NCI-H345 (cell line): Measurements from ENCODE around the gene GPS1.

Experiments
- DNase-seq: peaks from one replicate; lab custom pipeline; 2025; lab: John Stamatoyannopoulos, UW

The GPS1 gene

GRCh38 chr17:82090549-82091263 lies 39.0 kb downstream of the GPS1 start:
- no peak for DNase-seq

DNA sequence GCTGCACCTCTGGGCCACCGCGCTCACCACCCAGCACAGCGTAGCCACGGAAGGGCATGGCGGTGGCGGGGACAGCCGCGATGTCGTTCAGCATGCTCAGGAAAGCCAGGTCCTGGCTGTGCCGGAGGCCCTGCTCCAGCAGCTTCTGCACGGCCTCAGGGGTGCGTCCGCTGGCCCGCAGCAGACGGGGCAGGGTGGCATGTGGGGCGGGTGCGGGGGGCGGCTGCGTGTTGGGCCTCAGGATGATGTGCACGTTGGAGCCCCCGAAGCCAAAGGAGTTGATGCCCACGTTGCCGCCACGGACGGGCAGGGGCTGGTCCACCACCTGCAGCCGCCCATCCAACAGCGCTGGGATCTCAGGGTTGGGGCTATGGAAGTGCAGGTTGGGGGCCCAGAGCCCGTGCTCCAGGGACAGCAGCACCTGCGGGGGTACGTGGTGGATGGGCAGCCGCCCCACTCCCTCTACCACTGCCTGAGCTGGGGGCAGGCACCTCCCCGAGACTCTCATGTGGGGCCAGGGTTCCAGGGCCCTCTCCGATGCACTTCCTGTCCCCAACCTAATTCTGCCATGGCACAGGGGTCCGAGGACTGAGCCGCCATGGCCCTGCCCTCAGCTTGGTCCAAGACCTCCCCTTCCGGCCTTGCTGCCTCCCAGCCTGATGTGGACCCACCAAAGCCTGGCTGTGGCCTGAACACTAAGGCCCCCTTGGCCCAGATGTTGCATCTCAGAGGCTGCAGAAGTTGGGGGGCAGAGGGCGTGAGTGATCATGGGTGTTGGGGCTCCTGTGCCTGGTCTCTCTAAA lies 39.8 kb downstream of the GPS1 start:
- no peak for DNase-seq

GRCh38 chr17:82092094-82092586 lies 40.4 kb downstream of the GPS1 start:
- DNase-seq, result no peak

DNA sequence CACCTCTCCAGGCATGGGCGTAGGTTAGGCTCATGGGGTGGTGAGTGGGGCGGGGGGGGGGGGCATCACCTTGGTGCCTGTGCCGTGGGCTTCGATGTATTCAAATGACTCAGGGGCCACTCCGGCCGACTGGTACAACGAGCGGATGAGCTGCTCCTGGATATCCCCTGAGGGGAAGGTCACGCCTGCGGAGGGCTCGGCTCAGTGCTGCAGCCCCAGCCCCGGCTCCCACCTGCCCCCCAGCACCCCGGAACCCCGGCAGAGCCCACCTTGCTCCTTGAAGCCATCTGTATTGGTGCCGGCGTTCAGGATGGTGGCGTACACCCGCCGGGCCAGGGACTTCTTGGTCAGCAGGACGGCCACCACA lies 40.9 kb downstream of the GPS1 start:
- no peak for DNase-seq

GRCh38 chr17:82092995-82093751 lies 41.5 kb downstream of the GPS1 start:
- no peak for DNase-seq

- DNase-seq, result no peak
These were observed 43.5 kb downstream of the GPS1 start for GRCh38 chr17:82094931-82095776.

GRCh38 chr17:82095777-82096708 lies 44.3 kb downstream of the GPS1 start:
- no peak for DNase-seq

DNA sequence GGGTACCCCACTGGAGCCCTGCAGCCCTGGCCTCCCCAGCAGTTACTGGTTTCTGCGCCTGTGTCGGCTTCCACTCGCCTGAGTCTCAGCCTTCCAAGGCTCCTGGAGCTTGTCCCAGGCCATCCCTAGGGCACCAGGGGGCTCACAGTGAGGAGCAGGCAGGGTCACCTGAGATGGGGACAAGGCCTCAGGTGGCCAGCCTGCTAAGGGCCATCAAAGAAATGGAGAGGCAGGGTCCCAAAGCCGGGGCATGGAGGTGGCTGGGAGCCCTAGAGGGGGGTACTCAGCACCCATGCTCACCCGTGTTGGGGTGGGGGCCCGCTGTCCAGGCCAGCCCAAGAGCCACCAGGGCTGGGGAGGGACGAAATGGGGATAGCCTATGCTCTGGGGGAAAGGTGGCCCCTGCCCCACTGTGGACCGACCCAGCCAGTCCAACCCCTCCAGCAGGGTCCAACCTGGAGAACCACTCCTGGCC lies 45.0 kb downstream of the GPS1 start:
- no peak for DNase-seq

- peak; percentile 30 for DNase-seq
These were observed 45.7 kb downstream of the GPS1 start for GRCh38 chr17:82097184-82097918.

GRCh38 chr17:82097919-82098168 lies 46.1 kb downstream of the GPS1 start:
- DNase-seq, result no peak

- DNase-seq, result peak; percentile 98
These were observed 46.7 kb downstream of the GPS1 start, which contains the start of gene FASN for GRCh38 chr17:82098169-82098938. Gene FASN (minus strand): TSS chr17:82098236. CDS start chr17:82096445, 1,791 bp downstream.

DNA sequence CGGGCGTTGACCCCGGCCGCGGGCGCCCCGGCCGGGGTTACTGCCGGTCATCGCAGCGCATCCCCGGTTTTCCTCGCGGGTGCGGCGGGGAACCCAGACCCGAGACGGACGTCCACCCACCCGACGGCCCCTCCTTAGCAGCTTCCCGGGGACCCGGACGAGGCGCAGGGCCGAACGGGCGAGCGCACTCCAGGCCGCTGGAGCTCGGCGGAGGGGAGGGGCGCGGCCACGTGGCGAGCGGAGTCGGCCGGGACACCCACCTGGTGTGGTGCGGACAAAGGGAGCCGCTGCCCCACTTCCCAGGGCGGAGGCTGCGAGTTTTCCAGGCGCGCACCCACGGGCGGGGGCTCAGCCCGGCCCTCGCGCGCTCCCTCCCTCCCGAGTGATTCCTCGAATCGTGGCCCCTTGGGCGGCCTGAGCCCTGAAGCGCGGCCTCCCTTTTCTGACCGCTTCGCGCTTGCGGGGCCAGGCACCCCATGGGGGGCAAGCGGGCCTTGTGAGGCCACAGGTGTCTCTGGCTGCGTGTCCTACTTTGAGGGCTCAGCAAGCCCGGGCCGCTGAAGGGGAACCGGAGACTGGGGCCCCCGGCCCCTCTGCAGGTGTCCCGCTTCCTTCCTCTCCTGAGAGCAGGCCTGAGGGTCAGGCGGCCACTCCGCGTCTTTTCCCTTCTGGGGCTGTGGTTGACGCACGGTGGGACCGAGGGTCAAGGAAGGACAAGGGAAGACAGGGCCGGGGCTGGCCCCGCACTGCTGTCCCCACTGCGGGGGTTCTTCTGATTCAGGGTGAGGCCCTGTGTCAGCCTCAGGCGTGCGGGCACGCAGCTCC lies 47.5 kb downstream of the GPS1 start:
- peak; percentile 28 for DNase-seq

- DNase-seq, result no peak
These were observed 49.0 kb downstream of the GPS1 start for GRCh38 chr17:82100502-82101298.

DNA sequence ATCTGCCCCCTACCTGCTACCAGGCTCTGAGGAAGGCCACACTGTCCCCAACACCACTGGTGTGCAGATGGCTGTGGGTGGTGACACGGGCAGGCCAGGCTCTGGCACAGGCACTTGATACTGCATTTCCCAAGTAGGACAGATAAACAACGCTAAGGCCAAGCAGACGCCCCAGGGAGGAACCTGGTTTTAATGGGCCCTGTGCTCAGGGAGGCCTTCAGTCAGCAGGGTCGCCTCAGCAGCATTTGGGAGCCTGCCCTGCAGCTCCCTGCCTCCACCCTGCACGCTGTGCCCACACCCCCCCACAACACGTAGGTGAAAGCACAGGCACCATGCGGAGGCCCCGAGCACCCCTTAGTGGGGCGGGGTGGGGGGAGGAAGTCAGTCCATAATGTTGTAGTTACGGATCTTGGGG lies 49.6 kb downstream of the GPS1 start:
- DNase-seq, result no peak

GRCh38 chr17:82101767-82102679 lies 50.3 kb downstream of the GPS1 start:
- no peak for DNase-seq
